CD8-positive, alpha-beta memory T cell (primary cell): ENCODE measurements around the gene RFNG. TPM values are rescaled to one million over a fixed set of nuclear protein-coding genes. Genes with fewer than 3 reads are reported as not detected.

Source experiments
- CTCF ChIA-PET: fragments of 350-600 bp; sonication (Branson Sonifier 250); formaldehyde crosslinking; loops from one replicate; lab custom pipeline; 2021; ENCODE audit warnings: antibody characterized with exemption; lab: Charles Lee
- POLR2A ChIA-PET: fragments of 350-600 bp; sonication (Branson Sonifier 250); formaldehyde crosslinking; loops from one replicate; lab custom pipeline; 2021; ENCODE audit warnings: antibody characterized with exemption; lab: Charles Lee
- DNase-seq, 5 donors: peaks; one replicate each; pipeline versions ENCODE4 v3.0.0 to v3.0.0-alpha.2; 2020 to 2022; ENCODE audit warnings: mixed read lengths in 1 of 5
- H3K27ac ChIP-seq: one replicate; pipeline ENCODE4 v1.7.0; 2013; ENCODE audit warnings: low read depth, mild to moderate bottlenecking, low read length, moderate library complexity
- H3K27me3 ChIP-seq: 2 replicates; pipeline ENCODE4 v1.7.0; 2013; ENCODE audit warnings: low read length, mild to moderate bottlenecking; ENCODE audit not compliant: insufficient read depth, poor library complexity, severe bottlenecking
- H3K36me3 ChIP-seq: 2 replicates; pipeline ENCODE4 v1.7.0; 2013; ENCODE audit warnings: mild to moderate bottlenecking, low read length, moderate library complexity; ENCODE audit not compliant: insufficient read depth
- H3K4me1 ChIP-seq: 2 replicates; pipeline ENCODE4 v1.7.0; 2013; ENCODE audit warnings: mild to moderate bottlenecking, low read length, moderate library complexity; ENCODE audit not compliant: insufficient read depth
- H3K4me3 ChIP-seq: 2 replicates; pipeline ENCODE4 v1.7.0; 2013; ENCODE audit warnings: mild to moderate bottlenecking, low read length
- H3K9me3 ChIP-seq: 2 replicates; pipeline ENCODE4 v1.7.0; 2013; ENCODE audit warnings: mild to moderate bottlenecking, low read length
- H3K27ac Mint-ChIP-seq, 8 donors: one replicate each; pipeline ENCODE4 v1.8.0; 2020 to 2021; ENCODE audit warnings: mixed read lengths in 8 of 8, mild to moderate bottlenecking in 6 of 8, inconsistent platforms in 3 of 8, moderate library complexity in 3 of 8
- H3K27me3 Mint-ChIP-seq, 2 donors: one replicate each; pipeline ENCODE4 v1.8.0; 2020 to 2021; ENCODE audit warnings: mixed read lengths in 2 of 2, mild to moderate bottlenecking in 1 of 2, moderate library complexity in 1 of 2
- H3K36me3 Mint-ChIP-seq, 3 donors: one replicate each; pipeline ENCODE4 v1.8.0; 2020 to 2021; ENCODE audit warnings: mixed read lengths in 3 of 3, inconsistent platforms in 1 of 3, mild to moderate bottlenecking in 1 of 3
- H3K4me1 Mint-ChIP-seq, 3 donors: one replicate each; pipeline ENCODE4 v1.8.0; 2020 to 2021; ENCODE audit warnings: mixed read lengths in 3 of 3, inconsistent platforms in 1 of 3, mild to moderate bottlenecking in 1 of 3
- H3K4me3 Mint-ChIP-seq, 7 donors: one replicate each; pipeline ENCODE4 v1.8.0; 2020 to 2021; ENCODE audit warnings: mixed read lengths in 7 of 7, mild to moderate bottlenecking in 6 of 7, moderate library complexity in 4 of 7, inconsistent platforms in 2 of 7
- H3K9me3 Mint-ChIP-seq, 5 donors: one replicate each; pipeline ENCODE4 v1.8.0; 2020 to 2022; ENCODE audit warnings: mixed read lengths in 5 of 5, mild to moderate bottlenecking in 3 of 5, moderate library complexity in 2 of 5, inconsistent platforms in 1 of 5
- polyA plus RNA-seq: library from polyadenylated mRNA; unstranded; fragments of 300-500 nt; fragmentation: Illumina TruSeq; gene quantifications from one replicate; pipeline ENCODE4 v1.2.3, GENCODE V29; 2021
- total RNA-seq, 2 experiments: library from RNA; stranded (reverse); gene quantifications; one replicate each; pipeline ENCODE4 v1.2.3, GENCODE V29; 2021

Gene RFNG
- total and polyA plus RNA-seq, 3 experiments from 2014 or later = 7.3 to 19.4 (median 18.1) TPM

DNA sequence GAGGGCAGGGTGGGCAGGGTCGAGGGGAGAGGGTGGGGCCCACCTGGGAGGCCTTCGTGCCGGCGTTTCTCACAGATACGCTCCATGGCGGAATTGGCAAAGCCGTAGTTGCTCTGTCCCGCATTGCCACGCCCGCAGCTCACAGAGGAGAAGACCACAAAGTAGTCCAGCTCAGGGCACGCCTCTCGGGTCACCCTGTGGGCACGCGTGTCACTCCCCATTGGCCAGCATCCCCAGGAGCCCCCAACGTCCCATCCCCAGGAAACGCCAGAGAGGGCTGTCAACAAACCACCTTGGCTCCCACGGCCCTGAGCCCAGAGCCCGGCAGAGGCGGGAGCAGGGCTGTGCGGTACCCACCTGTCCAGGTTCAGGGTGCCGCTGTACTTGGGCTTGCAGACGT is 30.4 kb upstream of the RFNG start:
- Histone ChIP-seq H3K4me1 (no peaks in the 10 kb centered on the region), H3K36me3 (peaks cover 9% of the 10 kb centered on the region), H3K9me3 (no peaks in the 10 kb centered on the region), H3K27me3 (no peaks in the 10 kb centered on the region), H3K27ac (no peak overlapping the region), H3K4me3 (no peak overlapping the region)
- no peak for DNase-seq
- H3K4me1 Mint-ChIP-seq = no peaks in the 10 kb centered on the region
- H3K36me3 Mint-ChIP-seq = peaks cover 0 to 67% (median 2%) of the 10 kb centered on the region in 3 donors
- ChIA-PET CTCF (no interaction called here), POLR2A (no interaction called here)
- H3K27ac Mint-ChIP-seq = no peak overlapping the region
- no peaks in the 10 kb centered on the region for H3K9me3 Mint-ChIP-seq
- no peaks in the 10 kb centered on the region for H3K27me3 Mint-ChIP-seq
- no peak overlapping the region for H3K4me3 Mint-ChIP-seq

DNA sequence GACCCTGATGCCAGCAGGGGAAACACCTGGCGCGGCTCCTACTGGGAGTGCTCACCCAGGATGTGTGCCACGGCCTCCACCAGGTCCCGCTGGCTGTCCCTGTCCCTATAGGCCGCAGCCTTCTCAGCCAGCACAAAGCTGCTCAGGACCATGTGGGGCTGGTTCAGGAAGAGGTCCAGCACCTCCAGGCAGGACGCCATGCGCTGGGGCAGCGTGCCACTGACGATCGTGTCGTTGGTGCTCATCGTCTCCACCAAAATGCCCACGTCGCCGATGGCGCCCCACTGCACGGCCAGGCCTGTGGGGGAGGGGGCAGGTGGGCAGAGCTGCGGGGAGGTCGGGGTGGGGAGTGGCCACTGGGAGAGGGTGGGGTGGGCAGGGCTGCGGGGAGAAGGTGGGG is 29.9 kb upstream of the RFNG start:
- Histone ChIP-seq H3K27ac (no peak overlapping the region), H3K27me3 (no peaks in the 10 kb centered on the region), H3K4me1 (no peaks in the 10 kb centered on the region), H3K36me3 (peaks cover 9% of the 10 kb centered on the region), H3K9me3 (no peaks in the 10 kb centered on the region), H3K4me3 (no peak overlapping the region)
- Mint-ChIP-seq H3K27ac (peak overlapping the region in 1 of 8 donors; percentile 14), H3K4me1 (no peaks in the 10 kb centered on the region), H3K36me3 (peaks cover 0 to 64% (median 2%) of the 10 kb centered on the region in 3 donors), H3K27me3 (no peaks in the 10 kb centered on the region), H3K4me3 (no peak overlapping the region), H3K9me3 (no peaks in the 10 kb centered on the region)
- DNase-seq = no peak
- ChIA-PET CTCF (no interaction called here), POLR2A (no interaction called here)

DNA sequence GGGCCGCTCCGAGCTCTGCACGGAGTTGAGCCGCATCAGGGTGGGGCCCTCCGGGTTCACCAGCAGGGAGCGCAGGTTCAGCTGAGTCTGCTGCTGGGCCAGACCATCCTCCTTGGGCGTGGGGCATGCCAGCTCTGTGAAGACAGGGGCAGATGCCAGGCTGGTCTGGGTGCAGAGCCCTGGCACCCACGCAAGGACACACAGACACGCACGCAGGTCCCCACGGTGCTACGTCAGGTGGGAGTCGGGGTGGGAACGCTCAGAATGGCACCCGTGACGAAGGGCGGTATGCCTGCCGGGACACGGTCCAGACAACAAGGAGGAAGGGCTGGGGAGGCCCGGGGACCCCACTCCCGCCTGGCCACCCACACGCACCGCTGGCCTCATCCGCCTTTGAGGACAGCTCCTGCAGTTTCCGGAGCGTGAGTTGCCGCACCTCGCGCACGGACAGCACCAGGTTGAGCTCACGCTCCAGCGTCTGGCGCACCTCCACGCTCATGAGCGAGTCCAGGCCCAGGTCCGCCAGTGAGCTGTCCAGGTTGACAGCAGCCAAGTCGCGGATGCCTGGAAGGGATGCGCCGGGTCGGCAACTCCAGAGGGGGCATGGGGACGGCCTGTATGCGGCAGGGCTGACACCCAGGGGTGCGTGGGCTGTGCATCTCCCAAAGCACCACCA is 29.3 kb upstream of the RFNG start:
- Histone ChIP-seq H3K27ac (no peak overlapping the region), H3K9me3 (no peaks in the 10 kb centered on the region), H3K4me1 (no peaks in the 10 kb centered on the region), H3K4me3 (no peak overlapping the region), H3K36me3 (peaks cover 9% of the 10 kb centered on the region), H3K27me3 (no peaks in the 10 kb centered on the region)
- no peaks in the 10 kb centered on the region for H3K9me3 Mint-ChIP-seq
- POLR2A ChIA-PET = no interaction called here
- CTCF ChIA-PET = no interaction called here
- no peaks in the 10 kb centered on the region for H3K27me3 Mint-ChIP-seq
- no peaks in the 10 kb centered on the region for H3K4me1 Mint-ChIP-seq
- peaks cover 0 to 58% (median 2%) of the 10 kb centered on the region in 3 donors for H3K36me3 Mint-ChIP-seq
- H3K27ac Mint-ChIP-seq = no peak overlapping the region
- no peak for DNase-seq
- no peak overlapping the region for H3K4me3 Mint-ChIP-seq

DNA sequence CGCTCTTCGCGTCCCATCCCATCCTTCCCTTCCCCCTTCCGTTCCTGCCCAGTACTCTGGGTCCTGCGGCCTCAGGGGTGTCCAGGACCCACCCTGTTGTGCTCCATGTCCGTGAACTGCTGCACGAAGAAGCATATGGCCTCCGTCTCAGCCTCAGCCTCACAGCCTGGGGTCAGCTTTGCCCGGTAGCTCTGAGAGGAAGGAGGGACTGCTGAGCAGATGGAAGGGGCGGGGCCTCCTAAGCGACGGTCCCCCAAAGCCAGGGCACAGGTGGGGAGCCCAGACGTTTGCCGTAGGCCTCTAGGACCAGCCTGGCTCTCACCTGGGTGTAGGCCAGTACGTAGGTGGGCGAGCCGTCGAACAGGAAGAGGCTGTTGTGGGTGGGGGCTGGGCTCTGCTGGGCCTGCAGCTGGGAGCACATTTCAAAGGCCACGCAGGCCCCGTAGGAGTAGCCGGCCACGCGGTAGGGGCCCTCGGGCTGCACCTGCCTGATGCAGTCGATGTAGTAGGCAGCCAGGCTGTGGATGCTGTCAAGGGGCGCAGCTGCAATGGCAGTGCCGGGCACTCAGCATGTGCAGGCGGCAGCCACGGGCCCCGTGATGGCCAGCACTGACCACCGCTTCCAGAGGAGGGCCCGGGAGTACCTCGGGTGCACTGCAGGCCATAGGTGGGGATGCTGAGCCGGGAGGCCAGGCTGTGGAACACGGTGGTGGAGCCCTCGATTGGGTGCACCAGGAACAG is 28.6 kb upstream of the RFNG start:
- H3K36me3 Mint-ChIP-seq = peaks cover 0 to 55% (median 2%) of the 10 kb centered on the region in 3 donors
- CTCF ChIA-PET = no interaction called here

DNA sequence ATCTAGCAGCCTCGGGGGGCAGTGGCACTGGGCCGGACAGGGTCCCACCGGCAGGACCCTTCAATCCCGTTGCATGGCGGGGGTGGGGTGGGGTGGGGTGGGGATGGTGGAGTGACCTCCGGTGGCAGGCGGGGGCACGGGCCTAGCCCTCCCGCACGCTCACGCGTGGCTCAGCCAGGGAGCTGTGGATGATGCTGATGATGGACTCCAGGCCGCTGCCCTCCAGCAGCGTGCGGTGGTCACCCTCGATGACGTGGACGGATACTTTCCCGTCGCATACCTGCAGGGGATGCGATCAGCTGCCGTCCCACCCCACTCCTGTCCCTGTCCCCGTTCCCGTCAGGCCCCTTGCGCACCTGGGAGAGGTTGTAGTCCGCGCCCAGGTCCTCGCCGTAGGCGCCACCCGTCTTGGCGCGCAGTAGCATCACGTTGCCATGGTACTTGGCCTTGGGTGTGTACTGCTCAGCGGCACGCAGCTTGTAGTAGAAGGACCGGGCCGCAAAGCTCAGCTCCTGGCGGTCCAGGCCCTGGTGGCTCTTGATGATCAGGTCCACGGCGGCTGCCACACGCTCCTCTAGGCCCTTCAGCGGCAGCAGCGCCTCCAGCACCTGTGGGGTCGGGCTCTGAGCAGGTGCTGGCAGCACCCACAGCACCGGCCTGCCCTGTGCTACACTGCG is 27.5 kb upstream of the RFNG start:
- no peak overlapping the region for H3K27ac Mint-ChIP-seq
- no peaks in the 10 kb centered on the region for H3K4me1 ChIP-seq
- peaks cover 5% of the 10 kb centered on the region for H3K36me3 ChIP-seq
- H3K36me3 Mint-ChIP-seq = peaks cover 0 to 49% (median 2%) of the 10 kb centered on the region in 3 donors
- ChIA-PET POLR2A (interaction anchor here (0.6 kb wide), 1 partner anchor 47 kb away, joined by 4 read pairs; no protein-coding TSS in a partner anchor), CTCF (no interaction called here)
- no peak overlapping the region for H3K27ac ChIP-seq
- H3K4me3 ChIP-seq = no peak overlapping the region
- no peaks in the 10 kb centered on the region for H3K9me3 Mint-ChIP-seq
- no peaks in the 10 kb centered on the region for H3K4me1 Mint-ChIP-seq
- H3K27me3 Mint-ChIP-seq = no peaks in the 10 kb centered on the region
- H3K27me3 ChIP-seq = no peaks in the 10 kb centered on the region
- DNase-seq = no peak
- H3K9me3 ChIP-seq = no peaks in the 10 kb centered on the region
- no peak overlapping the region for H3K4me3 Mint-ChIP-seq

More for the DNA sequence above, 28.6 kb upstream of the RFNG start:
- no peak overlapping the region for H3K27ac Mint-ChIP-seq
- no peak overlapping the region for H3K4me3 ChIP-seq
- H3K27me3 Mint-ChIP-seq = no peaks in the 10 kb centered on the region
- H3K27ac ChIP-seq = no peak overlapping the region
- no peaks in the 10 kb centered on the region for H3K4me1 ChIP-seq
- H3K4me1 Mint-ChIP-seq = no peaks in the 10 kb centered on the region
- peaks cover 9% of the 10 kb centered on the region for H3K36me3 ChIP-seq
- H3K9me3 Mint-ChIP-seq = no peaks in the 10 kb centered on the region
- POLR2A ChIA-PET = no interaction called here
- H3K9me3 ChIP-seq = no peaks in the 10 kb centered on the region
- H3K27me3 ChIP-seq = no peaks in the 10 kb centered on the region
- H3K4me3 Mint-ChIP-seq = no peak overlapping the region
- DNase-seq = no peak

DNA sequence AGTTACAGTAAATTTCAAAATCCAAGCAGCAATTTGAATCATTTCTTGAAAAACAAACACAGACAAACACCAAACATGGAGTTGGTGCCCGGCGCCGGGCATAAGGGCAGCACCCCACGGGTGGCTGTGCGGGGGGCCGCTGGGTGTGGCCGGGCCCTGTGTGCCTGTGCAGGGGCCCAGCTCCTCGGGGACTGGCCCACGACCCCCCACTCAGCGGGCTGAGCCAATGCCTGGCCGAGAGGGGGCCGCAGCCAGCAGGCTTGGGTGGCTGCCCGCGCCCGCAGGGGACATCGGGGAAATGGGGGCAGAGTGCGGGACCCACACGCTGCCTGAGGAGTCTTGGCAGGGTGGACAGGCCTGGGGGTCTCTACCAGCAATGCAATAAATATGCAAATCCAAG is 26.8 kb upstream of the RFNG start:
- no peaks in the 10 kb centered on the region for H3K9me3 Mint-ChIP-seq
- POLR2A ChIA-PET = no interaction called here
- H3K36me3 ChIP-seq = peaks cover 5% of the 10 kb centered on the region

DNA sequence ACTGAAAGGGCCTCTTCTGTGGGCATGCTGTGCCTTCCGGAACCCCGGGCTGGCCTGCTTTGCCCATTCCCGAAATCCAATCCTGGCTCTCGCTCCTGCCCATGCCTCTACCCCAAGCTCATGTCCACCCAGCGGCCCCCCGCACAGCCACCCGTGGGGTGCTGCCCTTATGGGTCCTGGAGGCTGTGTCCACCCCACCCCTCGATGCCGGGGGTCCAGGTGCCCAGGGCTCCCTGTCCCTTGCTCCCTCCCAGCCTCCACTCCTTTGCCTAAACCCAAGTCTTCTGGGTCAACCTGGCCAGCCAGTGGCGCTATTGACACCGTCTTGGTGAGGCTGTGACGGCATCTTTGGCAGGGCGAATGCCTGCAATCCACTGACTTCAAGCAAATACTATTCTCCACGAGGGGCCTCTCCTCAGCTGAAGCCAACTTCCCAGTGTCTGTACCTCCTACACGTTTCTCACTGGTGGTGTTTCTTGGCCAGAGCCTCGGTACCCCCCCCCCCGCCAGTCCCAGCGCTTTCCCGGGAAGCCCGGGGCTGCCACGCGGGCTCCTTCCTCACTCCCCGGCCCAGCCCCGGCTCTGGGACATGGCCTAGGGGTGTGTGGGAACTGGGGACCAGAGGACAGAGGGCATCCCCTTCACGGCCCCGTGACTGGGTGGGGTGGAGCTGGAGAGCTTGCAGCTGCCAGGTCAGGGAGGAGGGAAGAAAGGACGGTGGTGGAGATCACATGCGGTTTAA is 26.2 kb upstream of the RFNG start:
- Mint-ChIP-seq H3K4me3 (peak overlapping the region in 1 of 7 donors; percentile 75), H3K9me3 (no peaks in the 10 kb centered on the region), H3K4me1 (no peaks in the 10 kb centered on the region), H3K36me3 (peaks cover 0 to 37% (median 2%) of the 10 kb centered on the region in 3 donors), H3K27me3 (no peaks in the 10 kb centered on the region), H3K27ac (peak overlapping the region in 1 of 8 donors; percentile 68)
- CTCF ChIA-PET = no interaction called here
- DNase-seq = no peak
- Histone ChIP-seq H3K4me1 (no peaks in the 10 kb centered on the region), H3K4me3 (no peak overlapping the region), H3K36me3 (peaks cover 5% of the 10 kb centered on the region), H3K27me3 (no peaks in the 10 kb centered on the region), H3K27ac (no peak overlapping the region), H3K9me3 (no peaks in the 10 kb centered on the region)
- POLR2A ChIA-PET = no interaction called here

More for the DNA sequence above, 26.8 kb upstream of the RFNG start:
- Histone ChIP-seq H3K9me3 (no peaks in the 10 kb centered on the region), H3K27me3 (no peaks in the 10 kb centered on the region), H3K4me3 (no peak overlapping the region), H3K27ac (no peak overlapping the region), H3K4me1 (no peaks in the 10 kb centered on the region)
- peak overlapping the region in 1 of 7 donors; percentile 75 for H3K4me3 Mint-ChIP-seq
- no peak for DNase-seq
- no peaks in the 10 kb centered on the region for H3K27me3 Mint-ChIP-seq
- CTCF ChIA-PET = no interaction called here
- no peak overlapping the region for H3K27ac Mint-ChIP-seq
- H3K4me1 Mint-ChIP-seq = no peaks in the 10 kb centered on the region
- H3K36me3 Mint-ChIP-seq = peaks cover 0 to 43% (median 2%) of the 10 kb centered on the region in 3 donors
